ENCODE results near the gene RHBDF2.
"Not testable (repeated sequence)": the region's sequence is repeated elsewhere in the genome, so short reads cannot be mapped to it uniquely, and the experiment has no call there.

DNA sequence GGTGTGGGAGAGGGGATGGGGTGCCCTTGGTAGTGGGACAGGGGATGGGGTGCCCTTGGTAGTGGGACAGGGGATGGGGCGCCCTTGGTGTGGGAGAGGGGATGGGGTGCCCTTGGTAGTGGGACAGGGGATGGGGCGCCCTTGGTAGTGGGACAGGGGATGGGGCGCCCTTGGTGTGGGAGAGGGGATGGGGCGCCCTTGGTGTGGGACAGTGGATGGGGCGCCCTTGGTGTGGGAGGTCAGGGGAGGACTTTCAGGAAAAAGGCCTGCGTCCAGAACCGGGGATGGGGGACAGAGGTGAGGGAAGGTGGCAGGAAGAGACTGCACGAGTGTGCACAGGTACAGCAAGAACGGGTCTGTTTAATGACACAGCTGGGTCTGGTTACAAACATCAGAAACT is 25.8 kb upstream of the RHBDF2 start:
- TF ChIP-seq TAF1 (IDR thresholded peaks at IDR 0.05; ENCODE audit: borderline replicate concordance, low read depth, low read length); POLR2A (IDR thresholded peaks at IDR 0.05; ENCODE audit: low read depth, low read length); POLR2AphosphoS5 (IDR thresholded peaks at IDR 0.05; ENCODE audit: low read depth, low read length): not testable (repeated sequence)

Measured in GM12892 (cell line).